WTC11 (cell line): ENCODE measurements around the gene ARPC2. TPM values are rescaled to one million over a fixed set of nuclear protein-coding genes. Genes with fewer than 3 reads are reported as not detected.

Source experiments
- ATAC-seq: fragments of 200-7000 bp; cut with Tn5 transposase; 2 replicates; pipeline ENCODE4 v1.10.0; 2021; ENCODE audit warnings: mild to moderate bottlenecking, moderate library complexity
- CTCF ChIA-PET: fragments of 300-600 bp; sonication (Branson Sonifier 250); formaldehyde crosslinking; loops from one replicate; lab custom pipeline; 2021; ENCODE audit warnings: antibody characterized with exemption; lab: Charles Lee
- POLR2A ChIA-PET: fragments of 350-600 bp; sonication (Branson Sonifier 250); formaldehyde crosslinking; loops from one replicate; lab custom pipeline; 2021; ENCODE audit warnings: antibody characterized with exemption; lab: Charles Lee
- DNase-seq: peaks from one replicate; pipeline ENCODE4 v3.0.0; 2021; ENCODE audit warnings: low spot score
- H3K27ac Mint-ChIP-seq: 2 replicates; pipeline ENCODE4 v1.8.0; 2021; ENCODE audit warnings: mixed read lengths
- H3K27me3 Mint-ChIP-seq: 2 replicates; pipeline ENCODE4 v1.8.0; 2021; ENCODE audit warnings: low read depth, mild to moderate bottlenecking, moderate library complexity, mixed read lengths
- H3K36me3 Mint-ChIP-seq: 2 replicates; pipeline ENCODE4 v1.8.0; 2021; ENCODE audit warnings: mixed read lengths
- H3K4me1 Mint-ChIP-seq: 2 replicates; pipeline ENCODE4 v1.8.0; 2022; ENCODE audit warnings: mixed read lengths
- H3K4me3 Mint-ChIP-seq: 2 replicates; pipeline ENCODE4 v1.8.0; 2021; ENCODE audit warnings: mild to moderate bottlenecking, moderate library complexity, mixed read lengths
- H3K9me3 Mint-ChIP-seq: 2 replicates; pipeline ENCODE4 v1.8.0; 2021; ENCODE audit warnings: mixed read lengths
- ELF4 ChIP-seq: sonication (generic); formaldehyde crosslinking; IDR thresholded peaks from 2 replicates; pipeline ENCODE4 v1.8.1; 2022; ENCODE audit warnings: low read depth, mild to moderate bottlenecking, moderate library complexity, missing genetic modification reagents
- EMX1 ChIP-seq: fragments of 250-450 bp; sonication (Bioruptor Pico); IDR thresholded peaks from 2 replicates; pipeline ENCODE4 v1.8.0; 2021; ENCODE audit warnings: mild to moderate bottlenecking
- ESRRA ChIP-seq: sonication (generic); formaldehyde crosslinking; IDR thresholded peaks from 2 replicates; pipeline ENCODE4 v1.8.1; 2022; ENCODE audit warnings: mild to moderate bottlenecking, missing genetic modification reagents, borderline replicate concordance
- FOXK1 ChIP-seq: sonication (generic); formaldehyde crosslinking; IDR thresholded peaks from 2 replicates; pipeline ENCODE4 v1.8.0; 2022; ENCODE audit warnings: mild to moderate bottlenecking, moderate library complexity, missing genetic modification reagents
- FOXP1 ChIP-seq: sonication (generic); formaldehyde crosslinking; IDR thresholded peaks from 2 replicates; pipeline ENCODE4 v1.8.0; 2022; ENCODE audit warnings: missing genetic modification reagents, mild to moderate bottlenecking, moderate library complexity, borderline replicate concordance
- NFATC4 ChIP-seq: fragments of 250-450 bp; sonication (Bioruptor Pico); IDR thresholded peaks from 2 replicates; pipeline ENCODE4 v1.9.0; 2021; ENCODE audit warnings: mild to moderate bottlenecking
- ZNF121 ChIP-seq: sonication (generic); formaldehyde crosslinking; IDR thresholded peaks from 2 replicates; pipeline ENCODE4 v1.8.0; 2023; ENCODE audit warnings: missing genetic modification reagents
- ZNF138 ChIP-seq: sonication (generic); formaldehyde crosslinking; conservative IDR thresholded peaks from 2 replicates; pipeline ENCODE4 v1.8.1; 2022; ENCODE audit warnings: mild to moderate bottlenecking, moderate library complexity, missing genetic modification reagents
- ZNF671 ChIP-seq: fragments of 250-450 bp; sonication (Bioruptor Pico); IDR thresholded peaks from 2 replicates; pipeline ENCODE4 v1.8.0; 2021; ENCODE audit warnings: mild to moderate bottlenecking
- total RNA-seq: library from RNA; stranded (reverse); gene quantifications from 3 replicates; pipeline ENCODE4 v1.2.3, GENCODE V29; 2021
- TF ChIP-seq, protein P1 (sequence below): fragments of 250-450 bp; sonication (Bioruptor Pico); IDR thresholded peaks from 2 replicates; pipeline ENCODE4 v1.9.0; 2021; ENCODE audit warnings: mild to moderate bottlenecking
- TF ChIP-seq, protein P2 (sequence below): sonication (generic); formaldehyde crosslinking; IDR thresholded peaks from 2 replicates; pipeline ENCODE4 v1.8.1; 2022; ENCODE audit warnings: low read depth, missing genetic modification reagents, borderline replicate concordance
- TF ChIP-seq, protein P3 (sequence below): fragments of 250-450 bp; sonication (Bioruptor Pico); IDR thresholded peaks from 2 replicates; pipeline ENCODE4 v1.9.0; 2021; ENCODE audit warnings: moderate library complexity, mild to moderate bottlenecking, inconsistent platforms, borderline replicate concordance
- TF ChIP-seq, protein P4 (sequence below): sonication (generic); formaldehyde crosslinking; IDR thresholded peaks from 2 replicates; pipeline ENCODE4 v1.8.1; 2022; ENCODE audit warnings: mild to moderate bottlenecking, missing genetic modification reagents, moderate library complexity, borderline replicate concordance
- TF ChIP-seq, protein P5 (sequence below): sonication (generic); formaldehyde crosslinking; IDR thresholded peaks from 2 replicates; pipeline ENCODE4 v1.8.1; 2022; ENCODE audit warnings: low read depth, mild to moderate bottlenecking, moderate library complexity, missing genetic modification reagents, borderline replicate concordance
- TF ChIP-seq, protein P6 (sequence below): fragments of 250-450 bp; sonication (Bioruptor Pico); IDR thresholded peaks from 2 replicates; pipeline ENCODE4 v1.9.0; 2021; ENCODE audit warnings: mild to moderate bottlenecking

The ARPC2 gene
- total RNA-seq, 1 experiment from 2014 or later: 184 TPM

DNA sequence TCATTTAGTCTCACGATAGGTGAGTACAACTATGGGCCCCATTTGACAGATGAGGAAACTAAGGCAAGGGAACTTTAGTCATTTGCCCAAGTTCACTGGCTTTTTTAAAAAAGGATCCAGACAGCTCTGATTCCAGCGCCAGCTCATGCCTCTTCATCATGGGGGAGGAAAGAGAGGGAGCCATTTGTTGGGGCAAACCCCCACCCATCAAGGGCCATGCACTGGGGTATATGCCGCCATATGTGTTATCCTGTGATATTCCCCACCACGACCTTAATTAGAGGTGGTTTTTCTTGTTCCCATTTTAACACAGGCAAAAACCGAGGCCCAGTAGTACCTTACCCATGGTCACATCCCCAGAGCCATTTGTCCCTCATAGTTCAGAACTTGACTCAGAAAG is 43.2 kb downstream of the ARPC2 start:
- Mint-ChIP-seq H3K36me3 (peaks cover 5% of the 10 kb centered on the region), H3K4me3 (no peak overlapping the region; the same call in 1 of the 2 replicates), H3K9me3 (no peaks in the 10 kb centered on the region), H3K4me1 (peaks cover 28% of the 10 kb centered on the region), H3K27ac (no peak overlapping the region), H3K27me3 (peaks cover 3% of the 10 kb centered on the region; the same call in 1 of the 2 replicates)
- CTCF ChIA-PET: interaction anchor here (0.6 to 5.8 kb wide), 5 partner anchors 11 to 1159 kb away, joined by 3 to 43 read pairs (median 5); partner anchors contain the start of genes AAMP and PNKD
- no peak for ATAC-seq
- no peak for DNase-seq
- TF ChIP-seq ZNF121 (CRISPR knock-in tag) (no peak), ELF4 (CRISPR knock-in tag) (no peak), ESRRA (CRISPR knock-in tag) (no peak), EMX1 (CRISPR knock-in tag) (no peak), ZNF671 (CRISPR knock-in tag) (no peak), ZNF138 (no peak), FOXK1 (no peak), FOXP1 (CRISPR knock-in tag) (no peak)
- TF ChIP-seq, protein P1, sequence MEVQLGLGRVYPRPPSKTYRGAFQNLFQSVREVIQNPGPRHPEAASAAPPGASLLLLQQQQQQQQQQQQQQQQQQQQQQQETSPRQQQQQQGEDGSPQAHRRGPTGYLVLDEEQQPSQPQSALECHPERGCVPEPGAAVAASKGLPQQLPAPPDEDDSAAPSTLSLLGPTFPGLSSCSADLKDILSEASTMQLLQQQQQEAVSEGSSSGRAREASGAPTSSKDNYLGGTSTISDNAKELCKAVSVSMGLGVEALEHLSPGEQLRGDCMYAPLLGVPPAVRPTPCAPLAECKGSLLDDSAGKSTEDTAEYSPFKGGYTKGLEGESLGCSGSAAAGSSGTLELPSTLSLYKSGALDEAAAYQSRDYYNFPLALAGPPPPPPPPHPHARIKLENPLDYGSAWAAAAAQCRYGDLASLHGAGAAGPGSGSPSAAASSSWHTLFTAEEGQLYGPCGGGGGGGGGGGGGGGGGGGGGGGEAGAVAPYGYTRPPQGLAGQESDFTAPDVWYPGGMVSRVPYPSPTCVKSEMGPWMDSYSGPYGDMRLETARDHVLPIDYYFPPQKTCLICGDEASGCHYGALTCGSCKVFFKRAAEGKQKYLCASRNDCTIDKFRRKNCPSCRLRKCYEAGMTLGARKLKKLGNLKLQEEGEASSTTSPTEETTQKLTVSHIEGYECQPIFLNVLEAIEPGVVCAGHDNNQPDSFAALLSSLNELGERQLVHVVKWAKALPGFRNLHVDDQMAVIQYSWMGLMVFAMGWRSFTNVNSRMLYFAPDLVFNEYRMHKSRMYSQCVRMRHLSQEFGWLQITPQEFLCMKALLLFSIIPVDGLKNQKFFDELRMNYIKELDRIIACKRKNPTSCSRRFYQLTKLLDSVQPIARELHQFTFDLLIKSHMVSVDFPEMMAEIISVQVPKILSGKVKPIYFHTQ (CRISPR knock-in tag): no peak
- TF ChIP-seq, protein P2, sequence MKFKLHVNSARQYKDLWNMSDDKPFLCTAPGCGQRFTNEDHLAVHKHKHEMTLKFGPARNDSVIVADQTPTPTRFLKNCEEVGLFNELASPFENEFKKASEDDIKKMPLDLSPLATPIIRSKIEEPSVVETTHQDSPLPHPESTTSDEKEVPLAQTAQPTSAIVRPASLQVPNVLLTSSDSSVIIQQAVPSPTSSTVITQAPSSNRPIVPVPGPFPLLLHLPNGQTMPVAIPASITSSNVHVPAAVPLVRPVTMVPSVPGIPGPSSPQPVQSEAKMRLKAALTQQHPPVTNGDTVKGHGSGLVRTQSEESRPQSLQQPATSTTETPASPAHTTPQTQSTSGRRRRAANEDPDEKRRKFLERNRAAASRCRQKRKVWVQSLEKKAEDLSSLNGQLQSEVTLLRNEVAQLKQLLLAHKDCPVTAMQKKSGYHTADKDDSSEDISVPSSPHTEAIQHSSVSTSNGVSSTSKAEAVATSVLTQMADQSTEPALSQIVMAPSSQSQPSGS (CRISPR knock-in tag): no peak
- TF ChIP-seq, protein P3, sequence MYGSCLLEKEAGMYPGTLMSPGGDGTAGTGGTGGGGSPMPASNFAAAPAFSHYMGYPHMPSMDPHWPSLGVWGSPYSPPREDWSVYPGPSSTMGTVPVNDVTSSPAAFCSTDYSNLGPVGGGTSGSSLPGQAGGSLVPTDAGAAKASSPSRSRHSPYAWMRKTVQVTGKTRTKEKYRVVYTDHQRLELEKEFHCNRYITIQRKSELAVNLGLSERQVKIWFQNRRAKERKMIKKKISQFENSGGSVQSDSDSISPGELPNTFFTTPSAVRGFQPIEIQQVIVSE (CRISPR knock-in tag): no peak
- TF ChIP-seq, protein P4, sequence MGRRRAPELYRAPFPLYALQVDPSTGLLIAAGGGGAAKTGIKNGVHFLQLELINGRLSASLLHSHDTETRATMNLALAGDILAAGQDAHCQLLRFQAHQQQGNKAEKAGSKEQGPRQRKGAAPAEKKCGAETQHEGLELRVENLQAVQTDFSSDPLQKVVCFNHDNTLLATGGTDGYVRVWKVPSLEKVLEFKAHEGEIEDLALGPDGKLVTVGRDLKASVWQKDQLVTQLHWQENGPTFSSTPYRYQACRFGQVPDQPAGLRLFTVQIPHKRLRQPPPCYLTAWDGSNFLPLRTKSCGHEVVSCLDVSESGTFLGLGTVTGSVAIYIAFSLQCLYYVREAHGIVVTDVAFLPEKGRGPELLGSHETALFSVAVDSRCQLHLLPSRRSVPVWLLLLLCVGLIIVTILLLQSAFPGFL: no peak
- TF ChIP-seq, protein P5, sequence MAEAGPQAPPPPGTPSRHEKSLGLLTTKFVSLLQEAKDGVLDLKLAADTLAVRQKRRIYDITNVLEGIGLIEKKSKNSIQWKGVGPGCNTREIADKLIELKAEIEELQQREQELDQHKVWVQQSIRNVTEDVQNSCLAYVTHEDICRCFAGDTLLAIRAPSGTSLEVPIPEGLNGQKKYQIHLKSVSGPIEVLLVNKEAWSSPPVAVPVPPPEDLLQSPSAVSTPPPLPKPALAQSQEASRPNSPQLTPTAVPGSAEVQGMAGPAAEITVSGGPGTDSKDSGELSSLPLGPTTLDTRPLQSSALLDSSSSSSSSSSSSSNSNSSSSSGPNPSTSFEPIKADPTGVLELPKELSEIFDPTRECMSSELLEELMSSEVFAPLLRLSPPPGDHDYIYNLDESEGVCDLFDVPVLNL (CRISPR knock-in tag): no peak
- TF ChIP-seq, protein P6, sequence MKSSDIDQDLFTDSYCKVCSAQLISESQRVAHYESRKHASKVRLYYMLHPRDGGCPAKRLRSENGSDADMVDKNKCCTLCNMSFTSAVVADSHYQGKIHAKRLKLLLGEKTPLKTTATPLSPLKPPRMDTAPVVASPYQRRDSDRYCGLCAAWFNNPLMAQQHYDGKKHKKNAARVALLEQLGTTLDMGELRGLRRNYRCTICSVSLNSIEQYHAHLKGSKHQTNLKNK (CRISPR knock-in tag): no peak
- POLR2A ChIA-PET: interaction anchor here (0.6 to 1.1 kb wide), 3 partner anchors 10 to 32 kb away, joined by 4 to 5 read pairs (median 5); partner anchors contain the start of genes AAMP and PNKD

DNA sequence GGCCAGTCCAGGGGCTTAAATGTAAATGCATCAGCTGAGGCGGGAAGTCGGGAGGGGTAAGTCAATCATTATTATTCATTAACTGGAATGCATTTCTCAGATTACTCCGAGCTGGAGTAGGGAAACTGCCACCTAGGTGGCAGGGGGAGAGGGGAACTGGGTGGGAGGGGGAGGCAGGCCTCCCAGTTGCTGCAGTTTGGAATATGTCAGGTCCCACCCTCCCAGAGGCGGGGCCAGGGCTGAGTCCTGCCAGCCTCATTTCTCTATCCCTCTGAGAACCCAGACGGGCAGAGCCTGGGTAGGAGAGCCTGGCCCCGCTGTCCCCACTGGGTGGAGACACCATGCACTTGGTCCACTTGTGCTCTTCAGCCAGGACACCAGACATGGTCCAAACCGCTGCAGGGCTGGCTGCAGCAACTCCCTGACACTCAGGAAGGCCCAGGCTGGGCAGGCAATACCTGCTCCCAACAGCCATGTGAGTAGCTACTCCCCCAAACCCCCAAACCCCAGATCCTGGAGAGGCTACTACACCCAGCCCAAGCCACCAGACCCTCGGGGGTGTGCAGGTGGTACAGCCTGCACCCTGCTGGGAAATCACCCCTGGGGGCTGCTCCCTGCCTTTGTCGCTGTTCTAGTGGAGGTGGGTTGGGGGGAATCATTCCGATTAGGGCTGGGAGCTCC is 43.9 kb downstream of the ARPC2 start, which contains the start of gene GPBAR1:
GPBAR1 (plus strand) TSS at position 274 of the 681 bp plus-strand sequence. CDS start 1,710 bp downstream, outside the sequence.
- no peak for TF ChIP-seq NFATC4 (CRISPR knock-in tag)
- TF ChIP-seq ZNF121 (CRISPR knock-in tag): 0 out of 2 replicates have a peak, but pooled peaks have one; percentile 3
- TF ChIP-seq, all 79 proteins: peak for 1
- CTCF ChIA-PET: interaction anchor here (0.6 to 5.8 kb wide), 6 partner anchors 10 to 1158 kb away, joined by 3 to 43 read pairs (median 4); partner anchors contain the start of genes AAMP and PNKD

More for the DNA sequence above, 43.9 kb downstream of the ARPC2 start, which contains the start of gene GPBAR1:
- Mint-ChIP-seq H3K9me3 (no peaks in the 10 kb centered on the region), H3K36me3 (peaks cover 5% of the 10 kb centered on the region), H3K27ac (peak within 1 kb of the TSS; percentile 79), H3K4me3 (no peak within 1 kb of the TSS; the same call in 1 of the 2 replicates), H3K27me3 (peaks cover 3% of the 10 kb centered on the region; the same call in 1 of the 2 replicates), H3K4me1 (peaks cover 28% of the 10 kb centered on the region)
- DNase-seq (peak; percentile 68), ATAC-seq (peak; percentile 77)
- POLR2A ChIA-PET: interaction anchor here (0.6 to 1.1 kb wide), 3 partner anchors 9 to 31 kb away, joined by 4 to 5 read pairs (median 5); partner anchors contain the start of genes AAMP and PNKD
